BE2C (cell line): Measurements from ENCODE around the gene ALDH3A2.

Experiments used
- DNase-seq: peaks from one replicate; pipeline ENCODE4 v3.0.0-alpha.2; 2020
- H3K27me3 ChIP-seq: fragments of 250-450 bp; sonication (Bioruptor Pico); 2 replicates; pipeline ENCODE4 v1.5.1; 2020; ENCODE audit warnings: mild to moderate bottlenecking
- H3K36me3 ChIP-seq: fragments of 250-450 bp; sonication (Bioruptor Pico); 2 replicates; pipeline ENCODE4 v1.5.1; 2020; ENCODE audit warnings: mild to moderate bottlenecking
- H3K4me1 ChIP-seq: fragments of 250-450 bp; sonication (Bioruptor Pico); 2 replicates; pipeline ENCODE4 v1.5.1; 2020
- H3K4me3 ChIP-seq: 2 replicates; pipeline ENCODE4 v1.5.1; 2011; ENCODE audit warnings: low read depth, low read length
- H3K9me3 ChIP-seq: fragments of 250-450 bp; sonication (Bioruptor Pico); 2 replicates; pipeline ENCODE4 v1.5.1; 2020
- CTCF ChIP-seq: IDR thresholded peaks from 2 replicates; pipeline ENCODE4 v1.5.1; 2012; ENCODE audit warnings: mild to moderate bottlenecking, low read depth, low read length

The ALDH3A2 gene

GRCh38 chr17:19718613-19719354 lies 70.2 kb downstream of the ALDH3A2 start:
- H3K36me3 ChIP-seq, result no peaks in the 10 kb centered on the region
- H3K4me1 ChIP-seq, result no peaks in the 10 kb centered on the region
- DNase-seq, result no peak
- TF ChIP-seq CTCF, result 0 out of 2 replicates have a peak, but pooled peaks have one; percentile 4
- no peaks in the 10 kb centered on the region for H3K9me3 ChIP-seq
- H3K4me3 ChIP-seq, result no peak overlapping the region
- H3K27me3 ChIP-seq, result no peaks in the 10 kb centered on the region

- no peak for TF ChIP-seq CTCF
- Histone ChIP-seq H3K9me3 (no peaks in the 10 kb centered on the region), H3K27me3 (no peaks in the 10 kb centered on the region), H3K36me3 (no peaks in the 10 kb centered on the region), H3K4me3 (no peak overlapping the region), H3K4me1 (no peaks in the 10 kb centered on the region)
- DNase-seq, result no peak
Measured at GRCh38 chr17:19719355-19720209, 71.0 kb downstream of the ALDH3A2 start.

- no peaks in the 10 kb centered on the region for H3K4me1 ChIP-seq
- no peaks in the 10 kb centered on the region for H3K9me3 ChIP-seq
- no peak overlapping the region for H3K4me3 ChIP-seq
- H3K27me3 ChIP-seq, result no peaks in the 10 kb centered on the region
- H3K36me3 ChIP-seq, result no peaks in the 10 kb centered on the region
- DNase-seq, result no peak
- no peak for TF ChIP-seq CTCF
Measured at GRCh38 chr17:19720210-19720475, 71.6 kb downstream of the ALDH3A2 start.

DNA sequence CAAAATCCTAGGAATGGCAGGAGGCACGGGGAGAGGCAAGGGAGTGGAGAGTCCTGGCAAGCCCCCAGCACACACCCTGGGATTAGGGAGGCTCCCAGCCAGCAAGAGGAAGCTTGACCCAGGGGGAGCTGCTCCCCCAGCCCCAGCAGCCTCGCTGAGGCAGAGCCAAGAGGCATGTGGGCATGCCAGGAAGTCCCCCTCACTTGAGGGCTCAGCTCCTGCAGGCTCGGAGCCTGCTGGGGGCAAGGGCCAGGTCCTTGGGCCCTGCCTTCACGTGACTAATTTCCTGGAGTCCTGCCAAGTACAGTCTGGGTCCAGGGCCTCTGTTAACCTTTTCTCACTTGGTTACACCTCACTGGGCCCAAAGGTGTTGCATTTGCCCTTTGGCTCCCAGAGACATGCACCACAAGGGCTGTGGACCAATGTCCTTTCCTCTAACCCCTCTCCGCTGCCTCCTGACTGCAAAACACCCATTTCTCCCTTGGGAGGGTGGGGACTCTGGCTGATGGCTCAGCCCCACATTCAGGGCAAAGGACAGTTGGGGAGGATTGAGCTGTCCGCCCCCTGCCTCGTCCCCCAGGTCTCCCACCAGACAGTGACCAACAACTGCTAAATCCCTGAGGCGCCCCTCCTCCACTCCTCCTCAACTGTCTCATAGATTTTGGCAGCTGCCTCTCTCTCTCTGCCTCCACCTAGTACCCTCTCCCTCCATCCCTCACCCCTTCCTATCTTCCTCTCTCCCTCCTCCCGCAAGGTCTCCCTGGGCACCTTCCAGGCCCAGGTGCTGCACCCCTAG lies 72.3 kb downstream of the ALDH3A2 start:
- Histone ChIP-seq H3K9me3 (no peaks in the 10 kb centered on the region), H3K4me3 (no peak overlapping the region), H3K4me1 (no peaks in the 10 kb centered on the region), H3K36me3 (no peaks in the 10 kb centered on the region), H3K27me3 (no peaks in the 10 kb centered on the region)
- no peak for DNase-seq
- TF ChIP-seq CTCF, result no peak

DNA sequence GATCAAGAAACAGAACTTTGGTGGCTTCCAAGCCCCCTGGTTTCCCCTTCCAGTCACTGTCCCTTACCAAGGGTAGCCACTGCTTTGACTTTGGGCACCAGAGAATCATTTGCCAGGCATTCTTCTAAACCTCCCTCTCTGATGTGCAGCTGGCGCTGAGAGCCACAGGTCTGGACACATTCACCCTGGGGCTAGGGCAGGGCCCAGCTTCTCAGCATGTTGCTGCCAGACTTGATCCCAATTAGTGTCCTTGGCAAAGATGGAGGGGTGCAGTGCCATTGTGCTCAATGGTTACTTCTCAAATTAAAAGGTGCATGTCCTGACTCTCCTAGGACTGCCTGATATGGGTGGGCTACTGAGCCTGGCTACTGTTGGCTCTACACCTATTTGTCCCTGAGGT lies 75.4 kb downstream of the ALDH3A2 start:
- peaks cover 4% of the 10 kb centered on the region for H3K4me1 ChIP-seq

More for the DNA sequence above, 75.4 kb downstream of the ALDH3A2 start:
- Histone ChIP-seq H3K4me3 (no peak overlapping the region), H3K9me3 (no peaks in the 10 kb centered on the region), H3K36me3 (no peaks in the 10 kb centered on the region), H3K27me3 (no peaks in the 10 kb centered on the region)
- DNase-seq, result no peak
- no peak for TF ChIP-seq CTCF
